Motor neuron (in vitro differentiated cells): ENCODE results near the gene ZMYM2. TPM values are rescaled to one million over a fixed set of nuclear protein-coding genes. Genes with fewer than 3 reads are reported as not detected.

Experiments
- total RNA-seq, 8 experiments: library from RNA; unstranded; fragments of 300-600 nt; gene quantifications; 2 replicates each; pipeline versions ENCODE4 v1.2.3 to v1.2.4, GENCODE V29; 2022

Gene ZMYM2
- total RNA-seq, 8 experiments from 2014 or later = 45.5 to 97.6 (median 77.7) TPM

Other genes starting within 250 kb of the ZMYM2 start
- gene PSPC1, start 175.8 kb upstream of the ZMYM2 start, total RNA-seq = 100 to 1,000 TPM in 1 of 8 experiments, 10 to 100 TPM in 7; 46.0 to 103 (median 49.2) TPM
- gene ZMYM5, start 95.1 kb upstream of the ZMYM2 start, total RNA-seq = 10 to 100 TPM; 11.3 to 20.8 (median 14.0) TPM
- under 1 TPM in 6 of 8 experiments, not detected in 2; 0.08 to 0.36 (median 0.18) TPM for gene GJA3, start 202.3 kb downstream of the ZMYM2 start, total RNA-seq
- 1 to 10 TPM in 2 of 8 experiments, under 1 TPM in 3, not detected in 3; 0.05 to 3.6 (median 0.17) TPM for gene GJB2, start 234.2 kb downstream of the ZMYM2 start, total RNA-seq